Measurements from ENCODE around the gene KCNIP3.

KCNIP3 gene

DNA sequence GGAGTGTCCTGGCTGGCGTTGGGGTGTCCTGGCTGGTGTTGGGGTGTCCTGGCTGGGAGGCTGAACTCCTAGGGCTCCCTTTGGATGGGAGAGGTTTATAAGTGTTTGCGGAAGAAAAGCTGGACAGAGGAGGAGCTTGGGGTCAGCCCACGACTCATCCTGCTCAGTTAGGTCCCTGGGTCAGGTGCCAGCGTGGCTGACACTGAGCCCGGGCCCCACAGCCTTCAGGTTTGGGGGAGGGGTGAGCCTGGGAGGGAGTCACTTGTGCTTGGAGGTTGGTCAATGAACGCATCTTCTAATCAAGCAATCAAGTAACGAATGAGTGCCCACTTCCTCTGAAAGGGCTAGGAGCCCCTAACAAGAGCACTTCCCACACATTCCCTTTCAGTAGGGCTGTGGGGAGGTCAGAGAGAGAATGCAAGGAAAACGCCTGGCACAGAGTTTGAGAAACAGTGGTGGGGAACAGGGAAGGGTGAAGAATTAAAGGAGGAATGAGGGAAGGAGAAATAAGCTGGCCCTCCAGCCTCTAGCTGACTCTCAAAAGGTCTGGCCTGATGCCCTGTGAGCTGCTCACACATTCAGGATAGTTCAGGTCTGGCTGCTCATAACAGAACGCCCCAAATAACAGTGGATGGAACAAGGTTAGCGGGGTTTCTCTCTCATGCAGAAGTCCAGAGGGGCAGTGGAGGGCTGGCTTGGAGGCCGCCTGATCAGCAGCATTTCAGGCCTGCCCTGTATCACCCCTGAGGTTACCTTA, 670 bp downstream of the KCNIP3 start:
- DNase-seq: peak in 1 of 2 experiments; percentile 34

- DNase-seq: no peak
Observed at GRCh38 chr2:95298486-95299111, 1.5 kb downstream of the KCNIP3 start.

DNA sequence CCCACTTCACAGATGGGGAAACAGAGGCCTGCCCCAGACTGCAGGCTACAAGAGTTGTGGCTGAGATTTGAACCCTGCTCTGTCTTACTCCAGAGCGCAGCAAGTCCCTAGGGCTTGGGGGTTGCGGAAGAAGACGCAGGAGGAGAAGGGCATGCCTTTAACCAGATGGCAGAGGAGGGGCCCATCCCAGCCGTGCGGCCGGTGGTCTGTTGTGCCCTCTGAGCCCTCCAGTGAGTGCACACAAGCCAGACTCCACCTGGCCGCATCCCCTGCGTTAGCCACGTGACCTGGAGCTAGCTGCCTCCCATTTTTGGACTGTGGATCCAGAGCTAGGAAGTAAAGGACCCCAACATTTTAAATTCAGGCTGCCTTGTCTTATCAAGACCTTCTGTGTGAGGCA, 2.8 kb downstream of the KCNIP3 start:
- no peak for DNase-seq

DNA sequence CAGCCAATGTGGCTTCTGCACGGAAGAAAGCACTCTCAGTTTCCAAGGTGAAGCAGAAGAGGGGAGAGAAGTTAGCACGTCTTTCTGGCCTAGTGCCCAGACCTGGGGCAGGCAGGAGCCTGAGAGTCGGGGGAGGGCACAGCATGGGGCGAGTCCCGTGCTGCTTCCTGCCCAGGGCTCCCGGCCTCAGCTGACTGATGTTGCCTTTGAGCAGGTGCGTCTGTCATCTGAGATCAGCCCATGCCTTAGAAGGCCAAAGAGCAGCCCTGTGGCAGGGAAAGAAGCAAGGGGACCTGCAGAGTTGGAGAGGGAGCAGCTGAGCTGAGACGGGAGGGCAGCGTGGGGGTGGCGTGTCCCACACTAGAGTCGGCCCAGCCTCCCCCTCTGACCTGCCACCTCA, 3.3 kb downstream of the KCNIP3 start:
- DNase-seq: peak in 1 of 2 experiments; percentile 20

DNA sequence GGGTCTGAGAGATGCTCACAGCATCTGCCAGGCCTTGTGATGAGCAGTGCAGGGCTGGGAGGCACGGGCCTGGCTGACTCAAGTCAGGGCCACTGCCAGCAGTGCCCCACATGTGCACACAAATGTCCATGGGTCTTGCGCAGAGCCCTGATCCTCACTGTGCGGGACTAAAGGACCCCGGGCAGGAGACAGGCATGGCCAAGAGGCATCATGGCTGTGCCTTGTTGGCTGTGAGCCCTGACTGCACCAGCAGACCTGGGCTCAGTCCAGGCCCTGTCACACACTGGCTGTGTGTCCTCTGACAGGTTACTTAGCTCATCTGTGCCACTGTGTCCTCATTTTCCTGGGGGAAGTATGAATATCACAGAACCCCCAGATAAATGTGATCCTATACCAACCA, 4.0 kb downstream of the KCNIP3 start:
- no peak for DNase-seq

GRCh38 chr2:95301876-95302641, 4.9 kb downstream of the KCNIP3 start:
- DNase-seq: no peak

GRCh38 chr2:95303191-95303919, 6.2 kb downstream of the KCNIP3 start:
- no peak for DNase-seq

GRCh38 chr2:95305380-95306061, 8.4 kb downstream of the KCNIP3 start:
- peak; percentile 75 to 85 for DNase-seq

GRCh38 chr2:95306336-95306895, 9.3 kb downstream of the KCNIP3 start:
- DNase-seq: peak; percentile 22 to 48

- no peak for DNase-seq
Observed at GRCh38 chr2:95307036-95307435, 9.9 kb downstream of the KCNIP3 start.

- no peak for DNase-seq
Observed at GRCh38 chr2:95307878-95308277, 10.7 kb downstream of the KCNIP3 start.

DNA sequence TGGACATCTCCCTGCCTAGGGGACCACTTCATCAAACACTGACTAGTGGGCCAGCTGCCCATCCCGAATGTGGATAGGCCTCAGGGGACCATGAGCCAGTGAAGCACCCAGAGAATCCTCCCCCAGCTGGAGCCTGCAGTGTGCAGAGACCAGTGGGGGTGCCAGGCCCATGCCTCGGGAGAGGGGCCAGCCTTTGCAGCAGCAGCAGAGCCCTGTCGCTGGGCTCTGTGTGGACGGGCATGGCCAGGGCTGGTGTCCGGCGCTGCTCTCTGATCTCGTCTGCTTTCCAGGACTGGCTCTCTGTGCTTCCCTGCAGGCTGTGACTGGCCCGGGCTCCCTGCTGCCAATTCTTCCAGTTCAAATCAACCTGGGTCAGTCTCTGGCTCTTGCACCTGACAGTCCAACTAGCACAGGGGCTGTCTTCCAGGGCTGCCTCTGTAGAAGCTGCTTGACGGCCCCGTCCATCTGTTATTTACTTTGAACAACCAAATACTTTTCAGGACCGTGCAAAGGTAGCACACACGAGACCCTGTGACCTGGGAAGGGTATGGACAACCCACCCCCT, 11.4 kb downstream of the KCNIP3 start:
- no peak for DNase-seq

DNA sequence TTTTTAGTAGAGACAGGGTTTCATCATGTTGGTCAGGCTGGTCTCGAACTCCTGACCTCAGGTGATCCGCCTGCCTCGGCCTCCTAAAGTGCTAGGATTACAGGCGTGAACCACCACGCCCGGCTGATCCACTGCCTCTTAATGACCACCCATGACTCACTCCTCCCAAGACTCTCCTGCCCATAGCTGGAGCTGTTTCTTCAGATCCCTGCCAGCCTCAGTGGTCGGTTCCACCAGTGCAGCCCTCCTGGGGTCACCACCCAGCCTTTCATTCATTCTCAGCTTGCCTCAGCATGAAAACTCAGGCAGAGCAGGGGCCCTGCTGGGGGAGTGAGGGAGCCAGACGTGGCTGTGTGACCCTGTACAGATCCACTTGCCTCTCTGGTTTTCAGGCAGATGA, 12.5 kb downstream of the KCNIP3 start:
- no peak for DNase-seq

GRCh38 chr2:95310216-95310615, 13.1 kb downstream of the KCNIP3 start:
- DNase-seq: no peak

DNA sequence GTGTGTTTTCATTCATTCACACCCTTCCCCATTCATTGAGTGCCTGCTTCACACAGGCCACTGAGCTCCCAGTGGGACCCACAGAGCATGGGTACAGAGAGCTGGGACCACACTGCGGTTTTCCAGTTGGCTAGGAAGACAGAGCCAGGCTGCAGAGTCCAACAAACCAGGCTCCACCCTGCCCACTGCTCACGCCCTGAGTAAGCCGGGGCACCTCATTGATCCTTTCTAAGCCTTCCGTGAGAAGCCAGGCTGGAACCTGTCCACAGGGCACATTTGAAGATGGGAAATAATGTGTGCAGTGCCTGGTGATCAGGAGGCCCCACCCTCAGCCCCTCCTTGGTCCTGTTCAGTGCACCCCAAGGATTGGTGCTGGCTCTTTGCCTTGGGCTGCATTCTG, 13.5 kb downstream of the KCNIP3 start:
- DNase-seq: no peak

DNA sequence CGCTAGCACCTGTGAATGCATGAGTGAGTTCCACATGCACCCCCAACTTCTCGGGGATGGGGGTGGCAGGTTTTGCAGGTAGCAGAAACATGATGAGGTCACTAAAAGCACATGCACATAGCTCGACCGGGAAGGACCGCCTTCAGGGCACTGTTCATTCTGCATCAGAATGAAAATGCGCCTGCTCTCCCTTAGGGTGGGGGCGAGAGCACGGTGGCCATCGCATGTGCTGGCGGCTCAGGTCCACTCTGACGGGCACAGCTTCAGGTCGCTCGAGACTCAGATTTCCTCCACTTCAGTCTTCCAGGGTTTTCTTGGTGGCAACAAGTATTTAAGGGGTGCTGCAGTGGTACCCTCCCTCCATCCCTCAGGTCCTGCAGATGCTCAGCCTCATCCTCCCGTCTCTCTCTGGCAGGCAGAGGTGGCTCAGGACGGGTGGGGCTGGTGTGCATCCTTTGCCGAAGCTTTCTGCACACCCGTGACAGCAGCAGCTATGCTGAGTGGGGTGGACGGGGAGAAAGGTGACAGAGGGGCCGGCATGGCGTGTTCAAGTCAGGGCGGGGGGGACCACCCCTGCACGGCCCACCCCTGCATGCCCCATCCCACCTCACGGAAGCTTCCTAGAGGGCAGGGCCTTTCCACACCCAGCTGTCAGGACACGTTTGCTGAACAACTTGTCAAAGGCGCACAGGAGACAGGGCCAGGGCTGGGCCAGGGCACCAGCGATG, 14.8 kb downstream of the KCNIP3 start:
- no peak for DNase-seq

GRCh38 chr2:95312543-95313201, 15.5 kb downstream of the KCNIP3 start:
- no peak for DNase-seq

GRCh38 chr2:95313296-95314131, 16.4 kb downstream of the KCNIP3 start:
- DNase-seq: peak in 1 of 2 experiments; percentile 48

DNA sequence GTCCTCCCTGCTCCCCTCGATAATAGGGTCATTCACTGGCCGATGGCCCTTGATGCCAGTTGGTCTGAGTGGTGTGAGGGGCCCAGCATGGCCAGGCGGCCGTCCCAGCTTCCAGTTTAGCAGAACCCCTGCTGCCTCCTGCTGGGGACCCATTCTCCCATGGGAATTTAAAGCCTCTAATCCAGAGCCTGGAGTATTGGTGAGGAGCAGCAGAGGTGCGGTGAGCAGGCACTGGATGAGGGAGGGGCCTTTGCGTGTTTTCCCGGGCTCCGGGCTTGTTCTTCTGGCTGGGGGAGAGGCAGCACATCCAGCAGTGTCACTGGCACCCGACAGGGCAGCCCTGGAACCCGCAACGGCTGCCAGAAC, 17.4 kb downstream of the KCNIP3 start:
- no peak for DNase-seq

Measured in NCI-H526 (cell line).